SJCRH30 (cell line): ENCODE measurements around the gene ACAN. TPM values are rescaled to one million over a fixed set of nuclear protein-coding genes. Genes with fewer than 3 reads are reported as not detected.
"Not testable (repeated sequence)": the region's sequence is repeated elsewhere in the genome, so short reads cannot be mapped to it uniquely, and the experiment has no call there.

Experiments used
- DNase-seq, 2 experiments: peaks; one replicate each; pipeline ENCODE4 v3.0.0-alpha.2; 2015 to 2020
- H3K27ac ChIP-seq: fragments of 250-450 bp; sonication (Bioruptor Pico); 2 replicates; pipeline ENCODE4 v1.5.1; 2020; ENCODE audit warnings: mild to moderate bottlenecking, moderate library complexity
- H3K27me3 ChIP-seq: fragments of 250-450 bp; sonication (Bioruptor Pico); 2 replicates; pipeline ENCODE4 v1.5.1; 2020; ENCODE audit warnings: mild to moderate bottlenecking, moderate library complexity
- H3K36me3 ChIP-seq: fragments of 250-450 bp; sonication (Bioruptor Pico); 2 replicates; pipeline ENCODE4 v1.5.1; 2020; ENCODE audit warnings: mild to moderate bottlenecking, moderate library complexity
- H3K4me1 ChIP-seq: fragments of 250-450 bp; sonication (Bioruptor Pico); 2 replicates; pipeline ENCODE4 v1.5.1; 2020; ENCODE audit warnings: mild to moderate bottlenecking, moderate library complexity
- H3K4me3 ChIP-seq: fragments of 250-450 bp; sonication (Bioruptor Pico); 2 replicates; pipeline ENCODE4 v1.5.1; 2020; ENCODE audit warnings: mild to moderate bottlenecking, moderate library complexity
- H3K9me3 ChIP-seq: fragments of 250-450 bp; sonication (Bioruptor Pico); replicated peaks from 2 replicates; pipeline ENCODE4 v1.5.1; 2020; ENCODE audit warnings: mild to moderate bottlenecking, moderate library complexity
- total RNA-seq: library from RNA; depleted of rRNA; stranded (reverse); fragments of >200 nt; shearing (Covaris generic); gene quantifications from 2 replicates; pipeline ENCODE4 v1.2.3, GENCODE V29; 2014; rRNA removed

ACAN gene
- total RNA-seq, 1 experiment from 2014 or later, result not detected

- no peaks in the 10 kb centered on the region for H3K27me3 ChIP-seq
- H3K4me3 ChIP-seq, result no peak overlapping the region
- no peaks in the 10 kb centered on the region for H3K36me3 ChIP-seq
- H3K9me3 ChIP-seq, result 0 out of 2 replicates have a peak, but pooled peaks cover 3% of the 10 kb centered on the region
- no peak for DNase-seq
- H3K4me1 ChIP-seq, result peaks cover 30% of the 10 kb centered on the region
- H3K27ac ChIP-seq, result no peak overlapping the region
Measured at GRCh38 chr15:88915354-88915753, 112.1 kb downstream of the ACAN start.

DNA sequence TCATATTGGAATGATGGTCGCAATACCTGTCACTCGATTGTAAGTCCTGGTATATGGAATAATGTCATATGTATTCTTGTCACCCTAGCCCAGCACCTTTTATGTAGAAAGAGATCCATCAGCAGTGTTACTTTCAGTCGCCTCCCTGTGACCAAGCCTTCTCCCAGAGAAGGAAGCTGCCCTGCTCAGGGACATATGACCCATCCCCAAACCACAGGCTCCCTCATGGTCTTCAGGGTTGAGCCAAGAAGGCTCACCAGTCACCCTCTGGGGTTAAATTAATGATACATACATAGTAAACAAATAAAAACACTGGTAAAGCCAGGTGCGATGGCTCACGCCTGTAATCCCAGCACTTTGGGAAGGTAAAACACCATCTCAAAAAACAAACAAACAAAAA, 114.5 kb downstream of the ACAN start:
- Histone ChIP-seq H3K27me3 (no peaks in the 10 kb centered on the region), H3K4me3 (no peak overlapping the region), H3K9me3 (peaks cover 3% of the 10 kb centered on the region; the same call in 1 of the 2 replicates), H3K36me3 (no peaks in the 10 kb centered on the region), H3K27ac (no peak overlapping the region), H3K4me1 (peaks cover 29% of the 10 kb centered on the region)
- no peak for DNase-seq

- H3K4me1 ChIP-seq, result peaks cover 29% of the 10 kb centered on the region
- H3K4me3 ChIP-seq, result no peak overlapping the region
- peaks cover 3% of the 10 kb centered on the region; the same call in 1 of the 2 replicates for H3K9me3 ChIP-seq
- peak; percentile 87 to 91 for DNase-seq
- H3K36me3 ChIP-seq, result no peaks in the 10 kb centered on the region
- peak overlapping the region; percentile 62 for H3K27ac ChIP-seq
- H3K27me3 ChIP-seq, result no peaks in the 10 kb centered on the region
Measured at GRCh38 chr15:88918738-88919137, 115.5 kb downstream of the ACAN start.

DNA sequence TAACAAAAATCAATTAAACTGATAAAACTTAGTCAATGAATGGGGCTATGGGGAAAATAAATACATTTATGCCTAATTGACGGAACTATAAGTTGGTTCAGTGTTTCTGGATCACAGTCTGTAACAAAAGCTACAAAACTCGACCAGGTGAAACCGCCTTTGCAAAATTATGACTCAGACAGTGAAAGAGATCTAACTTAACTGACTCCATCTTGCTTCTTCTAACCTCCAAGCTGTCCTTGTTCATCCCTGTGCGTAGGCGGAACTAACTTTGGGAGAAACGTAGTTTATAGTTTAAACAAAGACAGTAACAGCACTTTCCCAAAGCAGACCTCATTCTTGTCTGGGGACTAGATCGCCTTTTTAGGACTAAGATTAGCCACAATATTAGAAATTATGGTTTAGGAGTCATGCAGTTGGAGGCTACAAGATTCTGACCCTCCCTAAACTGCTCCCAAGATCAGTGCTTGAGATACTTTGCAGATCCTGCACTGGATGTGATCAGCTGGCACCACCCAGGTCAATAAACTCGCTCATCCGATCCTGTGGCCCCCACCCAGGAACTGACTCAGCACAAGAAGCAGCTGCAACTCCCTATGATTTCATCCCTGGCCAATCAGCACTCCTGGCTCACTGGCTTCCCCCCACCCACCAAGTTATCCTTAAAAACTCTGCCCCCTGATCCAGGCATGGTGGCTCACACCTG, 117.1 kb downstream of the ACAN start:
- H3K27me3 ChIP-seq, result no peaks in the 10 kb centered on the region
- H3K27ac ChIP-seq, result peak overlapping the region; percentile 38
- DNase-seq, result peak; percentile 52 to 55
- no peak overlapping the region for H3K4me3 ChIP-seq
- H3K4me1 ChIP-seq, result peaks cover 29% of the 10 kb centered on the region
- H3K36me3 ChIP-seq, result no peaks in the 10 kb centered on the region
- peaks cover 3% of the 10 kb centered on the region; the same call in 1 of the 2 replicates for H3K9me3 ChIP-seq

- H3K9me3 ChIP-seq, H3K36me3 ChIP-seq, DNase-seq, H3K27me3 ChIP-seq, H3K4me3 ChIP-seq: not testable (repeated sequence)
- Histone ChIP-seq H3K4me1 (peaks cover 29% of the 10 kb centered on the region), H3K27ac (peak overlapping the region; percentile 38)
Measured at GRCh38 chr15:88920892-88921435, 117.7 kb downstream of the ACAN start.

Other genes with a start within 250 kb of the ACAN start
- 71.1 and 76.5 TPM in 2 replicates for gene AEN, start 182.1 kb upstream of the ACAN start, total RNA-seq
- 0.97 and 1.0 TPM in 2 replicates for gene ISG20, start 164.4 kb upstream of the ACAN start, total RNA-seq
- 2.5 and 2.8 TPM in 2 replicates for gene HAPLN3, start 92.1 kb downstream of the ACAN start, total RNA-seq
- gene MFGE8, start 109.9 kb downstream of the ACAN start, total RNA-seq, result 60.9 and 69.1 TPM in 2 replicates